HG02870 (cell line): ENCODE results near the gene ZNF106.

ENCODE experiments used
- ATAC-seq: cut with Tn5 transposase; IDR thresholded peaks from one replicate; pipeline ENCODE4 v1.9.1; 2021; ENCODE audit warnings: mild to moderate bottlenecking, moderate library complexity; ENCODE audit not compliant: unreplicated experiment

ZNF106 gene

DNA sequence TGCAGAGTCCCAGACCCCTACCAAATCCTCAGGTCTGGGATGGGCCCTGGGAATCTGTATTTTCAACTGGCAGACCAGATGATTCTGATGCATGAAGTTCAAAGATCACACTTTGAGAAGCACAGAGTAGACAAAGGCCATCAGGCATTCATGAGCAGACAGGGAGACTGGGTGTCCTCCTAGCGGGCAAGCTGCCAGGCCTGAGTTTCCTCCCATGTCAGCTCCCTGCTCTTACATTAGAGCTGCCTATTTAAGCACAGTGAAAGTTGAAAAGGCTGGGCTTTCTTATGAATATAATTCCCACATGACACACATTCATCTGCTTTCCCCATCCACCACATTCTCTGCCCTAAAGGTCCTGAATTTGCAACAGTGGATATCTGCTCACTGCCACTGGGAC is 117.7 kb downstream of the ZNF106 start:
- ATAC-seq = no peak

DNA sequence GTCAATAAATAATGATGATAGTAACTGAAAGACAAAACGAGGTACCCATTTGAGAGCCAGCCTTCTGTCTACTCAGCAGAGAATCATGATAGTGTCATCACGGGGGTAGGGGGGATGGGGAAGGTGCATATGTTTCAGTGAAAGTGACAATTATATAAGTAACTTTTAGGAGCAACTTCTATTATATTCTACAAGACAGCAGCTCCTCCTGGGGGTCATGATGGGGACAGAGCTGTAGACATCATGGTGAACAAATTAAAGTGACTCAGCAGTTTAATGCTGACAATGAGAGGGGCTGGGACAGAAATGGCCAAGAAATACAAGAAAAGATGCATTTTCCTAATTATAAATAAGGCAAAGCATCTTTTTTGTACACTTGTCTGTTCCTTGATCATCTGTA is 119.8 kb downstream of the ZNF106 start:
- no peak for ATAC-seq

DNA sequence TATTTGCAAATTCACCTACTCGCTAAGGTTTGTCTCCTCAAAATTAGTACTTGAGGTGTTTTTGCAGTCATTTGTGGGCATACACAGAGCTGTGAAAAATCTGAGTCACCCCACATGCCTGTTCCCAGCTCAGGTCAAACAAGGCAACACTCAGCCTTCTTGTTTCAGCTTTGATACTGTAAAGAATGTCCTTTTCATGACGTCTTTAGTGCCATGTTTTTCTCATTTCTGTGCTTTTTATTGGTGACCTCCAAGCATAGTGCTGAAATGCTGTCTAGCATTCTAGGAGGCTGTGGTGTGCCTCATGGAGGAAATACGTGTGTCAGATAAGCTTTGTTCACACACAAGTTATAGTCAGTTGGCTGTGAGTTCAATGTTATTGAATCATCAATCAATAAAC is 122.8 kb downstream of the ZNF106 start:
- no peak for ATAC-seq

DNA sequence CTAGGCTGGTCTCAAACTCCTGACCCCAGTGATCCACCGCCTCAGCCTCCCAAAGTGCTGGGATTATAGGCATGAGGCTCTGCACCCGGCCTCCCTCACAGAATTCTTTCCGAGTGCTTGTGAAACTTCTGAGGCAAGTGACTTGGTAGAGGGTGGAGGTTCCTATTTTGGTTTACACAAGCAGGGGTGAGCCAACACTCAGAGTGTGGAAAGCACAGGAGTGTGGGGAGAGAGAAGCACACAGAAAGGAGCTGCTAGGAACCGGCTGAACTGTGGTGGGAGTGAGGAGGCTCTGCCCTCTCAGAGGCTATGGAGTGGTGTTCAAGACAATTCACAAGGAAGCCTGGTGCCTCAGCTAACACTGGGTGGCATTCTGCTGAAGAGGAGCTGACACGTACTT is 123.9 kb downstream of the ZNF106 start:
- ATAC-seq = no peak

DNA sequence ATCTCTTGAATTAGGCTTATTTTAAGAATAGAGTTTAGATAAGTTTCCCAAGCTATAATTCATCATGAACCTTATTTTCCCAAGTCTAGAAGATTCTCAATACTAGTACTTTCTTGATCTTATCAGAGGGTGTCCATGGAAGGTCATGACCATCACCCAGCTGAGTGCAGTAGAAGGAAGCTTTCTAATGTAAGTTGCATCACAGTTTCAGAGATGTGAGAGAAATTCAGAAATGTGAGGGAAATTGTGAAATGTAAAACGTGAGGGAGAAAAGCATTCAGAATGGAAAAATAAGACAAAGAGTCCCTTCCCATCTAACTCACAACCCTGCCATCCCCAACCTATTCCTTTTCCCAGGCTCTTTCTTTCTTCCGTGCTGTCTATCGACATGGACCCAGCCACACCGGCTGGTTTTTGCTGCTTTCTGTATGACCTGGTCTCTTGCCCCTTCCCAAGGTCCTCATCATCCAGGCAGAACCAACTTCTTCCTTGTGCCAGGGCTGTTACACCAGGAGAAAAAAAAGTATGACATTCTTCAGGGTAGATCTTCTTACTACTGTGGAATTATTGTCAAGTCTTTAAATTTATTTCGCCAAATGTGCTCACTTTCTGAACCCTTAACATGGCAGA is 124.9 kb downstream of the ZNF106 start:
- no peak for ATAC-seq

DNA sequence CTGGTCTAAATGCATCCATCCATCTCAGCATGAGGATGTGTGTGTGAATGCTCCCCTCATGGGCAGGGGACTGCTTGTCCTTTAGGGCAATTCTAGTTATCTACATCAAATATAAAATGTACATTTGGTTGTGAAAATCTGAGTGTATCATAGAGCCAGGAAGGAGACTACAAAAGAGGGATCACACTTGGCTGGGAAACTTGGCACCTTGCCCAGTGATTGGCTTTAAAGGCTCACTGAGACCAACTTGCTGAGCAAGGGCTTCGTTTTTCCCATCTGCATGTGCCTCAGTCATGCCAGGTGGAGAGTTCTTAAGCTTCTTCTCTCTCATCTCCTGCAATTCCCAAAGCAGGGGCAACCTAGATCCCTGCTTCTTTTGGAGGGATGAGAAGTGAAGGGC is 126.4 kb downstream of the ZNF106 start:
- no peak for ATAC-seq

DNA sequence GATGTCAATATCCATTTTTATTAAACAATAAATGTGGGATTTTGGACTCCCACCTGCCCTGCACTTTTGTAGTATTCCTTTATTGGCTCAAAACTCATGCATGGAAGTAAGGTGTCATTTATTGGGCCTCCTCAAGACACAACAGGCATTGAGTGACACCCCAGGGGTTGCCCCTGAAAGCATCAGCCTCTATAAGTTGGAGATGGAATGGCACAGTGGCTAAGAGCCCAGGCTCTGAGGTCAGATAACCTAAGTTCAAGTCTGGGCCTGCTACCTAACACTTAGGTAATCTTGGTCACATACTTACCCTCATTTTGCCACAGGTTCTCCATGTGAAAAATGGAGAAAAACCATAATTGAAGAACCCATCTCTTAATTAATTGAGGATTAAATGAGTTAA is 127.0 kb downstream of the ZNF106 start:
- no peak for ATAC-seq

DNA sequence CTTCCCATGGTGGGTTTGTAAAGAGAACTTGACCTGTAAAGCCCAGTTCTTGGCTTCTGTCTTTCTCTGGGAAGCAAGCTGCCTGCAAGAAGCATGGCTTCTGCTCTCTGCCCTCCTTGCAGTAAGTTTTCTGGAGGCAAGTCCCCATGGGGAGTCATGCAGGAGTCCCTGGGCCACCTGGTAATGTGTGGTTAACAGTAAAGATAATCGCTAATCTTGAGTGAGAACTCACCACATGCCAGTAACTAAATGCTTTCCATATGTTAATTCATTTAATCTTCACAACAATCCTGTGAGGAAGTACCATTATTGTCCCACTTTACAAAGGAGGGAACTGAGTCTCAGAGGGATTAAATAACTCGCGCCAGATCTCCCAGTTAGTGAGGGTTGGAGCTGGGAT is 127.5 kb downstream of the ZNF106 start:
- ATAC-seq = no peak
